Hepatocyte (in vitro differentiated cells): ENCODE data around the gene STEAP3. TPM values are rescaled to one million over a fixed set of nuclear protein-coding genes. Genes with fewer than 3 reads are reported as not detected.

Experiments used
- DNase-seq: peaks from one replicate; pipeline ENCODE4 v3.0.0-alpha.2; 2016; ENCODE audit warnings: low spot score
- H2AFZ ChIP-seq: fragments of 200-600 bp; sonication (generic); 2 replicates; pipeline ENCODE4 v1.6.0; 2016; ENCODE audit warnings: antibody characterized with exemption, mild to moderate bottlenecking
- H3K27ac ChIP-seq: fragments of 200-600 bp; sonication (generic); 2 replicates; pipeline ENCODE4 v1.5.1; 2016; ENCODE audit warnings: mild to moderate bottlenecking
- H3K27me3 ChIP-seq: fragments of 200-600 bp; sonication (generic); 2 replicates; pipeline ENCODE4 v1.6.1; 2016
- H3K36me3 ChIP-seq: fragments of 200-600 bp; sonication (generic); replicated peaks from 2 replicates; pipeline ENCODE4 v1.5.1; 2016; ENCODE audit warnings: low read depth; ENCODE audit not compliant: insufficient read depth
- H3K4me1 ChIP-seq: fragments of 200-600 bp; sonication (generic); 2 replicates; pipeline ENCODE4 v1.5.1; 2016; ENCODE audit warnings: mild to moderate bottlenecking, moderate library complexity; ENCODE audit not compliant: insufficient read depth
- H3K4me2 ChIP-seq: fragments of 200-600 bp; sonication (generic); 2 replicates; pipeline ENCODE4 v1.6.0; 2016
- H3K4me3 ChIP-seq: fragments of 200-600 bp; sonication (generic); 2 replicates; pipeline ENCODE4 v1.5.1; 2016; ENCODE audit warnings: mild to moderate bottlenecking
- H3K79me2 ChIP-seq: fragments of 200-600 bp; sonication (generic); 2 replicates; pipeline ENCODE4 v1.6.0; 2017; ENCODE audit warnings: mild to moderate bottlenecking
- H3K9me2 ChIP-seq: fragments of 200-600 bp; sonication (generic); replicated peaks from 2 replicates; pipeline ENCODE4 v1.6.0; 2017; ENCODE audit warnings: mild to moderate bottlenecking; ENCODE audit not compliant: insufficient read depth
- H3K9me3 ChIP-seq: fragments of 200-600 bp; sonication (generic); 2 replicates; pipeline ENCODE4 v1.5.1; 2016; ENCODE audit warnings: low read depth, mild to moderate bottlenecking
- H4K20me1 ChIP-seq: fragments of 200-600 bp; sonication (generic); 2 replicates; pipeline ENCODE4 v1.6.0; 2016; ENCODE audit warnings: mild to moderate bottlenecking; ENCODE audit not compliant: insufficient read depth, poor library complexity, severe bottlenecking
- CTCF ChIP-seq: fragments of 200-600 bp; sonication (generic); IDR thresholded peaks from 2 replicates; pipeline ENCODE4 v1.5.1; 2016; ENCODE audit warnings: antibody characterized with exemption, mild to moderate bottlenecking; ENCODE audit not compliant: poor library complexity
- EZH2 ChIP-seq: fragments of 200-600 bp; sonication (generic); IDR thresholded peaks from 2 replicates; pipeline ENCODE4 v1.6.1; 2016; ENCODE audit warnings: antibody characterized with exemption, mild to moderate bottlenecking, borderline replicate concordance
- EZH2phosphoT487 ChIP-seq: fragments of 200-600 bp; sonication (generic); IDR thresholded peaks from one replicate; pipeline ENCODE4 v1.6.1; 2018; ENCODE audit warnings: antibody characterized with exemption, mild to moderate bottlenecking, low read depth, moderate library complexity; ENCODE audit not compliant: unreplicated experiment, severe bottlenecking
- WGBS: methylation state at CpG from one replicate; pipeline ENCODE4 v1.1.6; 2016; ENCODE audit warnings: low lambda C conversion rate; ENCODE audit errors: missing lambda C conversion rate; 5-methylcytosine and 5-hydroxymethylcytosine counted together
- polyA plus RNA-seq: library from polyadenylated mRNA; unstranded; fragments of >200 nt; fragmentation: Nextera tagmentation; extraction: Ambion mirVana; gene quantifications from 2 replicates; pipeline ENCODE4 v1.2.1, GENCODE V29; 2016
- total RNA-seq: library from RNA; depleted of rRNA; stranded (reverse); fragments of >200 nt; gene quantifications from 2 replicates; pipeline ENCODE4 v1.2.3, GENCODE V29; 2014

STEAP3 gene
- total and polyA plus RNA-seq, 2 experiments from 2014 or later = 11.2 to 12.0 TPM

- Histone ChIP-seq H4K20me1 (no peaks in the 10 kb centered on the region), H3K27ac (no peak overlapping the region), H3K4me1 (peaks cover 33% of the 10 kb centered on the region), H3K36me3 (no peaks in the 10 kb centered on the region), H3K4me2 (no peak overlapping the region), H3K9me3 (no peaks in the 10 kb centered on the region), H3K9me2 (no peaks in the 10 kb centered on the region), H3K79me2 (no peaks in the 10 kb centered on the region), H3K27me3 (peaks cover 9% of the 10 kb centered on the region), H3K4me3 (no peak overlapping the region), H2AFZ (no peak overlapping the region)
- DNase-seq = no peak
- TF ChIP-seq EZH2phosphoT487 (no peak), CTCF (no peak), EZH2 (no peak)
- WGBS = 55% methylated on average over 5 of the region's 5 CpGs
Measured at GRCh38 chr2:119221609-119222008, 2.0 kb upstream of the STEAP3 start.

GRCh38 chr2:119222213-119222612 lies 1.4 kb upstream of the STEAP3 start:
- Histone ChIP-seq H3K27me3 (peaks cover 9% of the 10 kb centered on the region), H4K20me1 (no peaks in the 10 kb centered on the region), H2AFZ (no peak overlapping the region), H3K4me2 (no peak overlapping the region), H3K9me2 (no peaks in the 10 kb centered on the region), H3K4me3 (no peak overlapping the region), H3K79me2 (no peaks in the 10 kb centered on the region), H3K36me3 (no peaks in the 10 kb centered on the region), H3K4me1 (peaks cover 33% of the 10 kb centered on the region), H3K9me3 (no peaks in the 10 kb centered on the region), H3K27ac (no peak overlapping the region)
- TF ChIP-seq CTCF (no peak), EZH2 (no peak), EZH2phosphoT487 (no peak)
- WGBS = 74% methylated on average over 1 of the region's 2 CpGs
- DNase-seq = no peak

- H3K27ac ChIP-seq = peak overlapping the region; percentile 27
- H4K20me1 ChIP-seq = no peaks in the 10 kb centered on the region
- TF ChIP-seq CTCF = no peak
- TF ChIP-seq EZH2 = no peak
- TF ChIP-seq EZH2phosphoT487 = no peak
- H3K9me3 ChIP-seq = no peaks in the 10 kb centered on the region
- no peaks in the 10 kb centered on the region for H3K36me3 ChIP-seq
- H3K9me2 ChIP-seq = no peaks in the 10 kb centered on the region
- peak overlapping the region; percentile 64 for H3K4me3 ChIP-seq
- peak overlapping the region; percentile 100 for H3K4me2 ChIP-seq
- no peaks in the 10 kb centered on the region for H3K79me2 ChIP-seq
- WGBS = 68% methylated on average over 20 of the region's 22 CpGs
- H3K4me1 ChIP-seq = peaks cover 33% of the 10 kb centered on the region
- DNase-seq = no peak
- peaks cover 9% of the 10 kb centered on the region for H3K27me3 ChIP-seq
- peak overlapping the region; percentile 88 for H2AFZ ChIP-seq
Measured at GRCh38 chr2:119222863-119223520, 642 bp upstream of the STEAP3 start.
